ENCODE results near the gene PRPF4.
A peak's percentile ranks its signal among the peaks of the same experiment; 100 is the strongest.

The PRPF4 gene

GRCh38 chr9:113340011-113340699 lies 64.7 kb downstream of the PRPF4 start, which contains the start of gene WDR31:
TSS of gene WDR31 (minus strand) at chr9:113340275. CDS start at chr9:113332022, 8,253 bp downstream.
- H3K27ac ChIP-seq = peak within 1 kb of the TSS; percentile 65 to 85
- peak; percentile 82 to 90 for DNase-seq
- H3K9me3 ChIP-seq = no peaks in the 10 kb centered on the region
- TF ChIP-seq CTCF (IDR thresholded peaks at IDR 0.05) = no peak
- peak within 1 kb of the TSS; percentile 73 to 77 for H3K4me3 ChIP-seq
- intact Hi-C loops (cut with DNase I; ENCODE audit: low total_unique reads) = no loop called here
- H3K4me1 ChIP-seq = peaks cover 0 to 27% (median 18%) of the 10 kb centered on the region in 4 donors
- H3K36me3 ChIP-seq = no peaks in the 10 kb centered on the region
- H3K27me3 ChIP-seq = no peaks in the 10 kb centered on the region

- intact Hi-C loops (cut with DNase I; ENCODE audit: low total_unique reads) = no loop called here
- Histone ChIP-seq H3K27me3 (no peaks in the 10 kb centered on the region), H3K4me1 (peaks cover 0 to 27% (median 18%) of the 10 kb centered on the region in 4 donors), H3K4me3 (no peak overlapping the region), H3K9me3 (no peaks in the 10 kb centered on the region), H3K36me3 (no peaks in the 10 kb centered on the region), H3K27ac (no peak overlapping the region)
- DNase-seq = no peak
- TF ChIP-seq CTCF (IDR thresholded peaks at IDR 0.05) = no peak
These were observed 66.4 kb downstream of the PRPF4 start for GRCh38 chr9:113341712-113342410.
